ENCODE data around the gene SPANXA2.

- TF ChIP-seq CTCF (IDR thresholded peaks at IDR 0.05; ENCODE audit: insufficient read depth, low read depth, low read length), result no peak
- no peak for TF ChIP-seq EZH2 (IDR thresholded peaks at IDR 0.05; ENCODE audit: insufficient read depth, low read length)
Measured at GRCh38 chrX:141619336-141619735, 29.8 kb downstream of the SPANXA2 start.
